H9 (cell line): ENCODE results near the gene ERO1B. TPM values are rescaled to one million over a fixed set of nuclear protein-coding genes. Genes with fewer than 3 reads are reported as not detected.

Experiments
- DNase-seq: peaks from one replicate; pipeline ENCODE4 v3.0.0-alpha.2; 2017
- H2AFZ ChIP-seq: one replicate; pipeline ENCODE4 v1.6.1; 2013; ENCODE audit warnings: mild to moderate bottlenecking, low read length, control low read depth, moderate library complexity
- H2AK5ac ChIP-seq: 2 replicates; pipeline ENCODE4 v1.6.1; 2013; ENCODE audit warnings: low read length, control low read depth, mixed read lengths; ENCODE audit not compliant: insufficient read length
- H2BK120ac ChIP-seq: one replicate; pipeline ENCODE4 v1.6.1; 2013; ENCODE audit warnings: low read depth, mild to moderate bottlenecking, low read length, control low read depth, inconsistent platforms; ENCODE audit not compliant: poor library complexity, severe bottlenecking
- H2BK12ac ChIP-seq: 2 replicates; pipeline ENCODE4 v1.6.1; 2013; ENCODE audit warnings: low read length, control low read depth, mixed read lengths, low read depth; ENCODE audit not compliant: insufficient read length
- H2BK15ac ChIP-seq: 2 replicates; pipeline ENCODE4 v1.6.1; 2013; ENCODE audit warnings: low read depth, low read length, control low read depth
- H2BK20ac ChIP-seq: one replicate; pipeline ENCODE4 v1.6.1; 2013; ENCODE audit warnings: low read depth, mild to moderate bottlenecking, low read length, control low read depth, inconsistent platforms; ENCODE audit not compliant: poor library complexity, severe bottlenecking
- H2BK5ac ChIP-seq: 2 replicates; pipeline ENCODE4 v1.6.1; 2013; ENCODE audit warnings: low read length, control low read depth, mixed read lengths; ENCODE audit not compliant: insufficient read length
- H3K14ac ChIP-seq: 2 replicates; pipeline ENCODE4 v1.6.1; 2013; ENCODE audit warnings: low read length, control low read depth; ENCODE audit not compliant: insufficient read depth
- H3K18ac ChIP-seq: 2 replicates; pipeline ENCODE4 v1.6.1; 2013; ENCODE audit warnings: low read depth, mild to moderate bottlenecking, mixed read lengths, low read length, control low read depth; ENCODE audit not compliant: insufficient read length
- H3K23ac ChIP-seq: 2 replicates; pipeline ENCODE4 v1.6.1; 2013; ENCODE audit warnings: low read length, control low read depth, mixed read lengths, low read depth; ENCODE audit not compliant: insufficient read length
- H3K23me2 ChIP-seq: 2 replicates; pipeline ENCODE4 v1.6.1; 2013; ENCODE audit warnings: low read depth, mild to moderate bottlenecking, mixed read lengths, low read length, control low read depth; ENCODE audit not compliant: insufficient read length, poor library complexity, severe bottlenecking
- H3K27ac ChIP-seq: 2 replicates; pipeline ENCODE4 v1.5.1; 2013; ENCODE audit warnings: low read length, control low read depth, mixed read lengths, low read depth; ENCODE audit not compliant: insufficient read length
- H3K27me3 ChIP-seq: 2 replicates; pipeline ENCODE4 v1.6.1; 2013; ENCODE audit warnings: low read length, control low read depth, inconsistent platforms; ENCODE audit not compliant: insufficient read depth
- H3K4ac ChIP-seq: 2 replicates; pipeline ENCODE4 v1.6.1; 2013; ENCODE audit warnings: low read depth, mild to moderate bottlenecking, control low read depth, inconsistent platforms, low read length, moderate library complexity
- H3K4me1 ChIP-seq: 2 replicates; pipeline ENCODE4 v1.6.1; 2013; ENCODE audit warnings: low read length, control low read depth, inconsistent platforms; ENCODE audit not compliant: insufficient read depth
- H3K4me2 ChIP-seq: 2 replicates; pipeline ENCODE4 v1.6.1; 2013; ENCODE audit warnings: low read length, control low read depth, mixed read lengths; ENCODE audit not compliant: insufficient read length, insufficient read depth
- H3K56ac ChIP-seq: 2 replicates; pipeline ENCODE4 v1.6.1; 2013; ENCODE audit warnings: low read depth, mild to moderate bottlenecking, mixed read lengths, low read length, control low read depth; ENCODE audit not compliant: insufficient read length
- H3K79me1 ChIP-seq: 2 replicates; pipeline ENCODE4 v1.6.1; 2013; ENCODE audit warnings: low read depth, mild to moderate bottlenecking, moderate library complexity, low read length, control low read depth, inconsistent platforms; ENCODE audit not compliant: insufficient read depth, poor library complexity, severe bottlenecking
- H3K79me2 ChIP-seq: 2 replicates; pipeline ENCODE4 v1.6.1; 2013; ENCODE audit warnings: low read length, control low read depth, inconsistent platforms; ENCODE audit not compliant: insufficient read depth
- H3K9ac ChIP-seq: 2 replicates; pipeline ENCODE4 v1.6.1; 2013; ENCODE audit warnings: low read length, control low read depth, mixed read lengths; ENCODE audit not compliant: insufficient read length; ENCODE audit errors: extremely low read depth
- H3K9me3 ChIP-seq: one replicate; pipeline ENCODE4 v1.6.1; 2013; ENCODE audit warnings: low read depth, low read length, inconsistent platforms; ENCODE audit not compliant: control insufficient read depth
- H3T11ph ChIP-seq: one replicate; pipeline ENCODE4 v1.6.1; 2013; ENCODE audit warnings: mild to moderate bottlenecking, low read length, control low read depth, inconsistent platforms
- H4K20me1 ChIP-seq: one replicate; pipeline ENCODE4 v1.6.1; 2013; ENCODE audit not compliant: control insufficient read depth, insufficient read length, insufficient read depth
- H4K5ac ChIP-seq: 2 replicates; pipeline ENCODE4 v1.6.1; 2013; ENCODE audit warnings: low read depth, mild to moderate bottlenecking, mixed read lengths, low read length, control low read depth; ENCODE audit not compliant: insufficient read length
- H4K8ac ChIP-seq: replicated peaks from 2 replicates; pipeline ENCODE4 v1.6.1; 2013; ENCODE audit warnings: low read length, control low read depth, mixed read lengths, low read depth; ENCODE audit not compliant: insufficient read length
- H4K91ac ChIP-seq: 2 replicates; pipeline ENCODE4 v1.6.1; 2013; ENCODE audit warnings: low read depth, mild to moderate bottlenecking, moderate library complexity, mixed read lengths, low read length, control low read depth; ENCODE audit not compliant: insufficient read length
- H3K27ac Mint-ChIP-seq, 3 experiments: 2 replicates in 2 of 3; 3 replicates in 1 of 3; pipeline ENCODE4 v1.8.0; 2020 to 2021; ENCODE audit warnings: mixed read lengths in 3 of 3, mild to moderate bottlenecking in 1 of 3, moderate library complexity in 1 of 3
- H3K27me3 Mint-ChIP-seq: 2 replicates; pipeline ENCODE4 v1.8.0; 2021; ENCODE audit warnings: low read depth, mild to moderate bottlenecking, moderate library complexity, mixed read lengths
- H3K36me3 Mint-ChIP-seq, 3 experiments: 2 replicates in 2 of 3; 3 replicates in 1 of 3; pipeline ENCODE4 v1.8.0; 2020 to 2021; ENCODE audit warnings: low read depth in 3 of 3, mixed read lengths in 3 of 3; ENCODE audit not compliant: insufficient read depth in 1 of 3
- H3K4me1 Mint-ChIP-seq, 2 experiments: 2 replicates each; pipeline ENCODE4 v1.8.0; 2020; ENCODE audit warnings: mixed read lengths in 2 of 2
- H3K4me3 Mint-ChIP-seq, 2 experiments: 2 replicates in 1 of 2; 3 replicates in 1 of 2; pipeline ENCODE4 v1.8.0; 2020 to 2021; ENCODE audit warnings: mild to moderate bottlenecking in 2 of 2, mixed read lengths in 2 of 2, moderate library complexity in 1 of 2
- H3K9me3 Mint-ChIP-seq, 2 experiments: 2 replicates in 1 of 2; 3 replicates in 1 of 2; pipeline ENCODE4 v1.8.0; 2020; ENCODE audit warnings: mild to moderate bottlenecking in 2 of 2, mixed read lengths in 2 of 2, moderate library complexity in 1 of 2
- WGBS: extraction: QIAGEN DNeasy Blood & Tissue Kit; methylation state at CpG from one replicate; pipeline ENCODE4 v1.1.7; 2013; ENCODE audit warnings: missing lambda C conversion rate, low lambda C conversion rate, mixed read lengths; ENCODE audit not compliant: insufficient read length; ENCODE audit errors: extremely low coverage; 5-methylcytosine and 5-hydroxymethylcytosine counted together
- total RNA-seq: library from RNA; stranded (reverse); gene quantifications from 2 replicates; pipeline ENCODE4 v1.2.1, GENCODE V29; 2021
- TF ChIP-seq, protein P1 (sequence below): fragments of 200-600 bp; sonication (generic); conservative IDR thresholded peaks from 3 replicates; pipeline ENCODE4 v1.8.0; 2021; ENCODE audit warnings: antibody characterized with exemption, mild to moderate bottlenecking

The ERO1B gene
- total RNA-seq, 1 experiment from 2014 or later, result 1.5 TPM

- Mint-ChIP-seq H3K27me3 (no peaks in the 10 kb centered on the region), H3K9me3 (no peaks in the 10 kb centered on the region), H3K27ac (no peak overlapping the region; a peak in 2 of 7 replicates), H3K36me3 (peaks cover 5 to 17% (median 5%) of the 10 kb centered on the region in 3 experiments), H3K4me3 (no peak overlapping the region), H3K4me1 (peaks cover 18 to 22% of the 10 kb centered on the region in 2 experiments)
- no peak overlapping the region for H2BK20ac ChIP-seq
- H2BK15ac ChIP-seq, result no peak overlapping the region
- no peaks in the 10 kb centered on the region for H3K79me2 ChIP-seq
- H3K18ac ChIP-seq, result no peak overlapping the region
- no peak overlapping the region for H3K23ac ChIP-seq
- H2AFZ ChIP-seq, result no peak overlapping the region
- no peak overlapping the region for H3K9ac ChIP-seq
- no peak overlapping the region for H4K91ac ChIP-seq
- no peaks in the 10 kb centered on the region for H3K79me1 ChIP-seq
- no peaks in the 10 kb centered on the region for H3K9me3 ChIP-seq
- no peak overlapping the region for H3T11ph ChIP-seq
- H2BK5ac ChIP-seq, result no peak overlapping the region
- H4K5ac ChIP-seq, result no peak overlapping the region
- H2BK120ac ChIP-seq, result no peak overlapping the region
- H3K4me1 ChIP-seq, result no peaks in the 10 kb centered on the region; the same call in 1 of the 2 replicates
- WGBS, result no CpG with 5 or more reads among the region's 10 CpGs
- no peak overlapping the region for H4K8ac ChIP-seq
- no peak overlapping the region for H3K56ac ChIP-seq
- H2AK5ac ChIP-seq, result no peak overlapping the region
- TF ChIP-seq, protein P1, sequence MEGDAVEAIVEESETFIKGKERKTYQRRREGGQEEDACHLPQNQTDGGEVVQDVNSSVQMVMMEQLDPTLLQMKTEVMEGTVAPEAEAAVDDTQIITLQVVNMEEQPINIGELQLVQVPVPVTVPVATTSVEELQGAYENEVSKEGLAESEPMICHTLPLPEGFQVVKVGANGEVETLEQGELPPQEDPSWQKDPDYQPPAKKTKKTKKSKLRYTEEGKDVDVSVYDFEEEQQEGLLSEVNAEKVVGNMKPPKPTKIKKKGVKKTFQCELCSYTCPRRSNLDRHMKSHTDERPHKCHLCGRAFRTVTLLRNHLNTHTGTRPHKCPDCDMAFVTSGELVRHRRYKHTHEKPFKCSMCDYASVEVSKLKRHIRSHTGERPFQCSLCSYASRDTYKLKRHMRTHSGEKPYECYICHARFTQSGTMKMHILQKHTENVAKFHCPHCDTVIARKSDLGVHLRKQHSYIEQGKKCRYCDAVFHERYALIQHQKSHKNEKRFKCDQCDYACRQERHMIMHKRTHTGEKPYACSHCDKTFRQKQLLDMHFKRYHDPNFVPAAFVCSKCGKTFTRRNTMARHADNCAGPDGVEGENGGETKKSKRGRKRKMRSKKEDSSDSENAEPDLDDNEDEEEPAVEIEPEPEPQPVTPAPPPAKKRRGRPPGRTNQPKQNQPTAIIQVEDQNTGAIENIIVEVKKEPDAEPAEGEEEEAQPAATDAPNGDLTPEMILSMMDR, result peak; percentile 66
- no peak overlapping the region for H3K4me2 ChIP-seq
- H3K23me2 ChIP-seq, result no peaks in the 10 kb centered on the region
- H3K27ac ChIP-seq, result no peak overlapping the region
- H2BK12ac ChIP-seq, result no peak overlapping the region
- DNase-seq, result peak; percentile 70
- no peaks in the 10 kb centered on the region for H4K20me1 ChIP-seq
- no peaks in the 10 kb centered on the region for H3K27me3 ChIP-seq
- H3K14ac ChIP-seq, result no peak overlapping the region
- no peak overlapping the region for H3K4ac ChIP-seq
Measured at GRCh38 chr1:236168716-236169429, 112.9 kb downstream of the ERO1B start.
